Suppressor macrophage treated with lipopolysaccharide for 4 hours (primary cell): ENCODE results near the gene SRD5A1.

Experiments used
- DNase-seq: peaks from one replicate; pipeline ENCODE4 v3.0.0-alpha.2; 2020

Gene SRD5A1, protein sequence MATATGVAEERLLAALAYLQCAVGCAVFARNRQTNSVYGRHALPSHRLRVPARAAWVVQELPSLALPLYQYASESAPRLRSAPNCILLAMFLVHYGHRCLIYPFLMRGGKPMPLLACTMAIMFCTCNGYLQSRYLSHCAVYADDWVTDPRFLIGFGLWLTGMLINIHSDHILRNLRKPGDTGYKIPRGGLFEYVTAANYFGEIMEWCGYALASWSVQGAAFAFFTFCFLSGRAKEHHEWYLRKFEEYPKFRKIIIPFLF

GRCh38 chr5:6632888-6633468 lies at the start of gene SRD5A1, which contains the start of gene NSUN2:
Gene SRD5A1, plus strand, starts transcription at chr5:6633440. Its CDS starts 137 bp downstream, at chr5:6633577.
Gene NSUN2, minus strand, starts transcription at chr5:6633044. Its CDS starts 65 bp downstream, at chr5:6632979.
- peak; percentile 97 for DNase-seq

- DNase-seq = no peak
Observed at GRCh38 chr5:6584101-6584645, 49.1 kb upstream of the SRD5A1 start.

DNA sequence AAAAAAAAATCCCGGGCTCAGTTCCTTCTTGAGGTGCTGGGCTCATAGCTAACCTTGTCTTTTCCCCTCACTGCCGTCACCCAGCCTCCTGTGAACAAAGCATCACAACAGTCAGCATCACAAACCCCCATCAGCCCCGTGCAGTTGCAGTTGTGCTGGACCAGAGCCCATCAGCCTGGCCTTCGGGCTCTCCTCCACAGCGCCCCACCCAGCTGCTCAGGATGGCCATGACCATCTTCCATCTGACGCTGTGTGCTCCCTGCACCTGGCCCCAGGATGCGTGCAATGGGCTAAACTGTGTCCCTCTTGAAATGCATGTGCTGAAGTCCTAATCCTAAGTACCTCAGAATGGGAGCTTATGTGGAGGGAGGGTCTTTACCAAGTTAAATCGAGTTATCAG lies 48.5 kb upstream of the SRD5A1 start:
- no peak for DNase-seq

DNA sequence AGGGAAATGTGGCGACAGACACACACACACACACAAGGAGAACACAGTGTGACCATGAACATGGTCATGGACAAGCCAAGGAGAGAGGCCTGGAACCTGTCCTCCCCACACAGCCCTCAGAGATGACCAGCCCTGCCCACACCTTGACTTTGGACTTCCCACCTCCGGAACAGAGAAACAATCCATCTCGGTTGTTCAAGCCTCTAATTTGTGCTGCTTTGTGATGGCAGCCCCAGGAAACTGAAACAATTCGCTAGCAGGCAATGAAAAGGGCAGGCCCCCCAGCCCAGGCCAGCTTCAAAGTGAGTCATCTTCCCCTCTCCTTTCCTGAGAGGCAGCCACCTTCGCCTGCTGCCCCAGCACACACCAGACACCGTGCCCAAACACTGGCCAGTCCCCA lies 48.1 kb upstream of the SRD5A1 start:
- DNase-seq = no peak

GRCh38 chr5:6585939-6586646 lies 47.1 kb upstream of the SRD5A1 start:
- no peak for DNase-seq

DNA sequence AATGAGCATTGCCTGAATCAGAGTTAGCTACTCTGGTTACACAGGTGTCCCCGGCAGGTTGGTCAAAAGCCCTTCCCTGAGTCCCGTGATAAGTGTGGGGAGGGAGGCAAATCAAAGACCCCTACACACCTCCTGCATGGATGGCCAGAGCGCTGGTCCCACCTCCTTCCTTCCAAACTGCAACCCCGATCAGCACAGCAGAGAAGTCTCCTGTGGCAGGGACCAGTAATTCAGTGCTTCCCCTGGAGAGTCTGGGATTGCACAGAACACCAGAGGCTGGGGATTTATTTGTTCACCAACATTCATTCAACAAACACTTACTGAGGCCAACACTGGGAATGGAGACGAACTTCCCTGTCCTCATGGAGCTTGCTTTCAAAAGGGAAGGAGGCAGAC lies 46.6 kb upstream of the SRD5A1 start:
- no peak for DNase-seq

- DNase-seq = no peak
Observed at GRCh38 chr5:6587171-6587570, 46.1 kb upstream of the SRD5A1 start.

DNA sequence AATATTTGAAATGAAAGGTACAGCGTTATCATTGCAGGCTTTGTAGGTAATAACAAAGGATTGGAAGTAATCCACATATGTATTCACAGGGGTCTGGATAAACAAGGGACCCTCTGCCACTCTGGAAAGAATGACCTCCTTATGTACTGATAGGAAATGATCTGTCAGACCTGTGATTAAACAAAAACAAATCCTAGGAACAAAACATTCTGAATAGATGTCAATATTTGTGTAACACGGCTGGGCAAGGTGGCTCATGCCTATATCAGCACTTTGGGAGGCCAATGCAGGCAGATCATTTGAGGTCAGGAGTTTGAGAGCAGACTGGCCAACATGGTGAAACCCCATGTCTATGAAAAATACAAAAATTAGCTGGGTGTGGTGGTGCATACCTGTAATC lies 42.7 kb upstream of the SRD5A1 start:
- DNase-seq = no peak

GRCh38 chr5:6591671-6592288 lies 41.5 kb upstream of the SRD5A1 start:
- no peak for DNase-seq

DNA sequence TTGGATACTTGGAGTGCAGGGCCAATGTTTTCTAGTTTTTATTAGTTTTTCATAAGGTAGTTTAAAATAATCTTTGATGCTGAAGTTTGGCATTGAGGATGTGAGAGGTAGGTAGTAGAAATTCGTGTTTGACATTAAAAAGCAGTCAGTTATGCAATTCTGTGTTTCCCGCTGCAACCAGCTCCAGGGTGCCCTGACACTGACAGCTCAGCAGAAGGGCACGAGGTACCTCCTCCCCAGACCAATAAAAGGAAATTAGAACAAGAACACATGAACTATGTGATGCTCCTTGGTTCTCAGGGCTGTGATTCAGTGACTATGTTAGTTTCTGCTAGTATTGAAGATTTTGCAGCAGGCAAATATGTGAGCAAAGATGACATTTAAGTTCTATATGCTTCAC lies 40.6 kb upstream of the SRD5A1 start:
- peak; percentile 51 for DNase-seq

- no peak for DNase-seq
Observed at GRCh38 chr5:6593148-6594016, 39.9 kb upstream of the SRD5A1 start.

- no peak for DNase-seq
Observed at GRCh38 chr5:6594066-6594465, 39.2 kb upstream of the SRD5A1 start.

- no peak for DNase-seq
Observed at GRCh38 chr5:6595405-6595804, 37.8 kb upstream of the SRD5A1 start.

GRCh38 chr5:6596388-6596787 lies 36.9 kb upstream of the SRD5A1 start:
- no peak for DNase-seq

DNA sequence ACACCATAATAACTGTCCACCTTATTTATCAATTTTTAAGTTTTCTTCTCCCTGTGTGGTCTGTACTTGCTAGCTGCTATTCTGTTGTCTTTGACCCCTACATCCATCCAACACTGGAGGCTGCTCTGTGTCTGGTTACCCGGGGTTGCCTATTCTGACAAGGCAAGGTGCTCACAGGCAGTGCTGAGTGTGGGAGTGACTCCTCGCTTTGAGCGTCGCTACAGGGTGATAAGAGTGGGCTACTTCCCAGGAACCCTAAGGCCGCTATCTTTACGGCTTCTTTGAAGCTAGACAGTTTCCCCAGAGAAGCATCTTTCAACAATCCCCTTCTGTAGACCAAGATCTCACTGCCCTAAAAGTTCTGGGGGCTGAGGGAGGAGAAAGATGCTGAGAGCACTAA lies 35.7 kb upstream of the SRD5A1 start:
- DNase-seq = no peak

DNA sequence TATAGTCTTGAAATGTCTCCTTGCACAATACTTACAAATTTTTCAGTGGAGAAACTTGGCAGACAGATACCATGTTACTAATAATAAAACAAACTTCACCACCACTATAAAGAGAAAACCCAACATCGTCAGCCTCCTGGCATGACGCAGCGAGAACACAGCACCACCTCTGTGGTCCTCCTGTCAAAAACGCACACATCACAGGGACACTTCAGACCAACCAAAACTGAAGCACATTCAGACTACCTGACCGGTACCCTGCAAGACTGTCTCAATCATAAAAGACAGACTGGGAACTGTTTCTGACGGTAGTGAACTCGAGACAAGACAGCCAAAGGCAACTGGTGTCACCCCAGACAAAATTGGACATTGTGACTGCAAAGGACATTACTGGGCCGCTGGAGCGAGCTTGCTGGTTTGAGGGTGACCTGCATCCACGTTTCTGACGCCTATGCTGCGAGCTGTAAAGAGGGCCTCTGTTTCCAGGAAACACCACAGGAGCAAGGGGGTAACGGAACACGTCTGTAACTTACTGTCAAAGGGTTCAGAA lies 34.8 kb upstream of the SRD5A1 start:
- DNase-seq = no peak

- DNase-seq = no peak
Observed at GRCh38 chr5:6599739-6600138, 33.5 kb upstream of the SRD5A1 start.

GRCh38 chr5:6601271-6601670 lies 32.0 kb upstream of the SRD5A1 start:
- no peak for DNase-seq

GRCh38 chr5:6601816-6602215 lies 31.4 kb upstream of the SRD5A1 start:
- DNase-seq = no peak

DNA sequence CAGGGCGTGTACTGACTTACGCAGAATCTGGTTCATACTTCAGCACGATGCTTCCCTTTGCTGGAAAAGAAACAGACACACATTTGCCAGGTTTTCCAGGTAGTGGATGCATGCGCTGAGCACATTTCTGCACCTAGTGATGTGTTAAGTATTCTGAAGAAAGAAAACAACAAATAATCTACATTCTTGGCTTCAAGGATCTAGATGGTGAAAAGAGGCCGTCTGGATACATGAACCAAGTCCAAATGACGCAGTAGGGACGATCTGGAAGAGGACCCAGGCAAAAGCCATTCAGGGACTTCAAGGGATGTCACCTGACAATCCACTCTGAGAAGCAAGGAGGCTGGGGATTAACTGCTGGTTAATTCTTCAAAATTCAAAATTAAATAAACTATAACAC lies 30.8 kb upstream of the SRD5A1 start:
- DNase-seq = no peak

DNA sequence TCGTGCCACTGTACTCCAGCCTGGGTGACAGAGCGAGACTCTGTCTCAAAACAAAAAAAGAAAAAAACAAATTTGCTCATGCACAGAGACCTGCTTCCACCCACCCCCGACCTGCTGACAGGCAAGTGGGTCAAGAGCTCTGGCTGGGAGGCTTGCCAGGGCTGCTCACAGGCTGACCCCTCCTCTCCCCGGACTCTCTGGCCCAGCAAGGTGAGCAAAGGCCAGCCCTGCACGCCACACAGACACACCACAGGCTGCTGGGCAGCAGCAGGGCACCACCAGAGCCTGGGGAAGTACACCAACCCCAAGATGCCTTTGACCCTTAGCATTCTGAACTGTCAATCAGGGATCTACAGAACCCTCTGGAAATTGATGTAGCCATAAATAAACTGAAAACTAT lies 29.6 kb upstream of the SRD5A1 start:
- no peak for DNase-seq

DNA sequence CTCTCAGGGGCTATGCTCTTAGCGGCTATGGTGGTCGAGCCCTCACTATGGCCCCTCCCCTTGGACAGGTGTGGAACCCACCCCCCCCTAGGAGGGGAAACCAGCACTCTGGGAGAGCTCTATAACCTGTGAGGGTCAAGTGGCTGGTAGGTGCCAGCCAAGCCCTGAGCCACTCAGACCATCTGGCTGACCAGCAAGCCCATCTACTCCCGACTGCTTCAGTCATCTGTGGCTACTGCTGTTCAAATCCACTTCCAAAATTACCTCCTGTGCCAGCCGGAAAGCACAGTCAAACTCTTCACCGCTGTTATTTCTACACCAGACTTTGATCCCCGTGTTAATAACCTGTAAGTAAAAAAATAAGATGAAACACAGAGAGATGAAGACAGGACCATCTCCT lies 28.9 kb upstream of the SRD5A1 start:
- DNase-seq = no peak
